Hindlimb muscle (tissue), 1 donor: ENCODE data around the gene CCL17. TPM values are rescaled to one million over a fixed set of nuclear protein-coding genes. Genes with fewer than 3 reads are reported as not detected.
A peak's percentile ranks its signal among the peaks of the same experiment; 100 is the strongest.
"Not testable (repeated sequence)": the region's sequence is repeated elsewhere in the genome, so short reads cannot be mapped to it uniquely, and the experiment has no call there.

Source experiments
- DNase-seq: peaks from one replicate; pipeline ENCODE4 v3.0.0-alpha.2; 2013
- polyA plus RNA-seq: library from polyadenylated mRNA; unstranded; fragments of 120-200 nt; gene quantifications from one replicate; pipeline ENCODE4 v1.2.1, GENCODE V29; 2013; ENCODE audit not compliant: insufficient read length

CCL17 gene
- polyA plus RNA-seq, 1 donor = not detected

GRCh38 chr16:57435838-57436237, 31.3 kb downstream of the CCL17 start:
- no peak for DNase-seq

GRCh38 chr16:57439947-57440346, 35.4 kb downstream of the CCL17 start:
- DNase-seq = not testable (repeated sequence)

- not testable (repeated sequence) for DNase-seq
Measured at GRCh38 chr16:57440551-57440950, 36.0 kb downstream of the CCL17 start.

- no peak for DNase-seq
Measured at GRCh38 chr16:57444711-57445110, 40.1 kb downstream of the CCL17 start.

GRCh38 chr16:57445510-57445909, 40.9 kb downstream of the CCL17 start:
- no peak for DNase-seq

- DNase-seq = peak; percentile 40
Measured at GRCh38 chr16:57446531-57447185, 42.1 kb downstream of the CCL17 start.

- peak; percentile 97 for DNase-seq
Measured at GRCh38 chr16:57447186-57447962, 42.8 kb downstream of the CCL17 start, which contains the start of the genes CIAPIN1 and COQ9. Gene CIAPIN1 (minus strand): TSS chr16:57447385. CDS start chr16:57440928, 6,457 bp downstream. Gene COQ9 (plus strand): TSS chr16:57447479. CDS start chr16:57447506, 27 bp downstream.

- no peak for DNase-seq
Measured at GRCh38 chr16:57452021-57452420, 47.5 kb downstream of the CCL17 start.

- DNase-seq = peak; percentile 90
Measured at GRCh38 chr16:57462209-57462977, 57.8 kb downstream of the CCL17 start, which contains the start of gene POLR2C. Gene POLR2C (plus strand): TSS chr16:57462679. CDS start chr16:57462725, 46 bp downstream.

- no peak for DNase-seq
Measured at GRCh38 chr16:57462978-57463362, 58.4 kb downstream of the CCL17 start.

GRCh38 chr16:57464523-57464922, 60.0 kb downstream of the CCL17 start:
- DNase-seq = no peak

Other genes starting within 250 kb of the CCL17 start
- gene PSME3IP1, start 218.7 kb upstream of the CCL17 start, polyA plus RNA-seq = 52.7 TPM
- gene RSPRY1, start 218.4 kb upstream of the CCL17 start, polyA plus RNA-seq = 22.8 TPM
- gene ARL2BP, start 159.5 kb upstream of the CCL17 start, polyA plus RNA-seq = 36.0 TPM
- 0.89 TPM for gene PLLP, start 120.1 kb upstream of the CCL17 start, polyA plus RNA-seq
- 0.15 TPM for gene CCL22, start 46.0 kb upstream of the CCL17 start, polyA plus RNA-seq
- gene CX3CL1, start 32.3 kb upstream of the CCL17 start, polyA plus RNA-seq = 4.9 TPM
- gene CIAPIN1, start 42.6 kb downstream of the CCL17 start, polyA plus RNA-seq = 55.8 TPM
- 70.1 TPM for gene COQ9, start 42.7 kb downstream of the CCL17 start, polyA plus RNA-seq
- 45.9 TPM for gene POLR2C, start 57.9 kb downstream of the CCL17 start, polyA plus RNA-seq
- gene DOK4, start 81.7 kb downstream of the CCL17 start, polyA plus RNA-seq = 10.2 TPM
- gene CCDC102A, start 131.8 kb downstream of the CCL17 start, polyA plus RNA-seq = 12.8 TPM
- gene ADGRG5, start 137.9 kb downstream of the CCL17 start, polyA plus RNA-seq = 1.2 TPM
- 7.4 TPM for gene ADGRG1, start 223.9 kb downstream of the CCL17 start, polyA plus RNA-seq